ENCODE data around the gene KCNMA1. TPM values are rescaled to one million over a fixed set of nuclear protein-coding genes. Genes with fewer than 3 reads are reported as not detected.
A peak's percentile ranks its signal among the peaks of the same experiment; 100 is the strongest.

The KCNMA1 gene
- total RNA-seq, 2 donors from 2014 or later = 168 to 188 TPM

DNA sequence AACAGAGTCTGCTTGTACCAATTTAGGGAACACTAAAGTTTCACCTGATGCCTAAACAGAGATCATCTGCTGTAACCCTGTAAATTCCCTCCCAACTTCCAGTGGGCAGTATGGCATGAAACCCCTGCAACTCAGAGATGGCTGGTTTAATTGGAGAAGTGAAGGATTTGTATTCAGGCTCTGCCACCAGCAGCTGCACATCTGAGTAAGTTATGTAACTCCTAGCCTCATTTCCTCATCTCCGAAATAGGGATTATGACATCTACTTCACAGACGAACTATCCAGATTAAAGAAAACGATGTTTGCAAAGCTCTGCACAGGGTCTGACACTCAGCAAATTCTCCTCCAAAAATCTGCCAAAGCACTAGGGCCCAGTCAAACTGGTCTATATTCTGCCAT is 493.0 kb downstream of the KCNMA1 start:
- DNase-seq (ENCODE audit: low spot score) = no peak
- H3K4me1 ChIP-seq (ENCODE audit: control insufficient read depth in 1 of 2, low read depth in 2 of 2) = peaks cover 12 to 74% of the 10 kb centered on the region in 2 donors
- H3K36me3 ChIP-seq = no peaks in the 10 kb centered on the region
- H3K27me3 ChIP-seq (replicated peaks; ENCODE audit: insufficient read depth) = no peaks in the 10 kb centered on the region
- TF ChIP-seq, protein P1, sequence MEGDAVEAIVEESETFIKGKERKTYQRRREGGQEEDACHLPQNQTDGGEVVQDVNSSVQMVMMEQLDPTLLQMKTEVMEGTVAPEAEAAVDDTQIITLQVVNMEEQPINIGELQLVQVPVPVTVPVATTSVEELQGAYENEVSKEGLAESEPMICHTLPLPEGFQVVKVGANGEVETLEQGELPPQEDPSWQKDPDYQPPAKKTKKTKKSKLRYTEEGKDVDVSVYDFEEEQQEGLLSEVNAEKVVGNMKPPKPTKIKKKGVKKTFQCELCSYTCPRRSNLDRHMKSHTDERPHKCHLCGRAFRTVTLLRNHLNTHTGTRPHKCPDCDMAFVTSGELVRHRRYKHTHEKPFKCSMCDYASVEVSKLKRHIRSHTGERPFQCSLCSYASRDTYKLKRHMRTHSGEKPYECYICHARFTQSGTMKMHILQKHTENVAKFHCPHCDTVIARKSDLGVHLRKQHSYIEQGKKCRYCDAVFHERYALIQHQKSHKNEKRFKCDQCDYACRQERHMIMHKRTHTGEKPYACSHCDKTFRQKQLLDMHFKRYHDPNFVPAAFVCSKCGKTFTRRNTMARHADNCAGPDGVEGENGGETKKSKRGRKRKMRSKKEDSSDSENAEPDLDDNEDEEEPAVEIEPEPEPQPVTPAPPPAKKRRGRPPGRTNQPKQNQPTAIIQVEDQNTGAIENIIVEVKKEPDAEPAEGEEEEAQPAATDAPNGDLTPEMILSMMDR (IDR thresholded peaks at IDR 0.05) = no peak
- ATAC-seq (ENCODE audit: insufficient number of reproducible peaks, low FRiP score, low read depth) = no peak
- H3K4me3 ChIP-seq = no peak overlapping the region
- H3K9me3 ChIP-seq = no peaks in the 10 kb centered on the region
- no peak overlapping the region for H3K27ac ChIP-seq

DNA sequence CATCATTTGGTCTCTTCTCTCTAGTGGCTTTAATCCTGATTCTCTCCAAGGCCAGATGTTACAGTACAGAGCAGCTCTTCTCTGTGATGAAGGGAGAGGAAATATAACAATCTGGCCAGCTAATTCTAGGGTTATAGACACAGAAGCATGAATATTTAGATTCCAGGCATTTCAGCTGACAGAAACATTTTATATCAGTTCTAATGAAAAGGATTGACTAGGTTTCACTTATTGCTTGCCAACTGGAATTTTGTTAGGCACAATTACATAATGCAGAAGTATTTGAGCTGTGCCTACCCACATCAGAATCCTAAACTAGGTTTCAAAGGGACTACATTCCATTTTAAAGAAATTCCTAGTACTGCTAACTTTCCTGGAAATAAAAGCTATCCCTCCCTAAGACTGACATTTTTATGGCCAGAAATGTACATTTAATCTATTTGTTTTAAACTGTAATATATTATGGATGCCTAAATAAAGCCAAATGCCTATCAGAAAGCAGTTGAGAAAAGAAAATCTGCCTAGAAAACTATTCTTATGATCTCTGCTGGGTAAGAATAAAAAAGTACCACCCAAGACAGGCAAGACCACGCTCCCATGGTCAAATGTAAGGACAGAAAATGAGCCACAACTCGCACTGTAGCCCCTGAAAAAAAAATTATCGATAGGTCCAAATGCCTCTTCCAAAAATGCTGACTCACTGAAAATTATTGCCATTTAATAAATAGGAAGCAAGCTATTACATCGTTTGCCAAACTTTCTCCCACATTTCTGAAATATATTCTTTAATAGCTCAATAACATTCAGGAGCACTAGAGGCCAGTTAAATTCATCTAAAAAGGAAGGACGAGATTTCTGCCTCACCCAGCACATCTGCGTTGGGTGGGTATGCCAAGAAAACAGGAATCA is 498.1 kb downstream of the KCNMA1 start:
- Histone ChIP-seq H3K27ac (no peak overlapping the region), H3K4me3 (no peak overlapping the region), H3K4me1 (ENCODE audit: control insufficient read depth in 1 of 2, low read depth in 2 of 2) (peaks cover 7 to 52% of the 10 kb centered on the region in 2 donors), H3K27me3 (replicated peaks; ENCODE audit: insufficient read depth) (no peaks in the 10 kb centered on the region), H3K36me3 (no peaks in the 10 kb centered on the region), H3K9me3 (no peaks in the 10 kb centered on the region)
- ATAC-seq (ENCODE audit: insufficient number of reproducible peaks, low FRiP score, low read depth) (no peak), DNase-seq (ENCODE audit: low spot score) (no peak)
- TF ChIP-seq, protein P1 (IDR thresholded peaks at IDR 0.05) = no peak

DNA sequence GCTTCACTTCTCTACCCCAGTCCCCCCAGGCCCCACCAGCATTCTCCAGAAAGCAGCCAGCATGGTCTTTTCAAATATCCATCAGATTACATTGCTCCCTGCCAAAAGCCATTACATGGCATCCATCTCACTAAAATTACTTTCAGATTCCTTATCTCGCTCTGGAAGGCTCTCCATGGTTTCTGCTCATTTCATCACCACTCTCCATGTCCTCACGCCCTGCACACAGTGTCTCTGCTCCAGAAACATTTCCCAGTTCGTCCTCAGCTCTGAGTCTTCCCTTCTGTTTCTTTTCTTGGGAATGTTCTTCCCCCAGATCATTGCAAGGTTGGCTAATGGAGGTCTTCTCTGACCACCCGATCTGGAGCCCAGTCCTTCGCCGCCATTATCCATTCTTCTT is 499.1 kb downstream of the KCNMA1 start:
- DNase-seq (ENCODE audit: low spot score) (no peak), ATAC-seq (ENCODE audit: insufficient number of reproducible peaks, low FRiP score, low read depth) (no peak)
- H3K4me3 ChIP-seq = no peak overlapping the region
- H3K27me3 ChIP-seq (replicated peaks; ENCODE audit: insufficient read depth) = no peaks in the 10 kb centered on the region
- TF ChIP-seq, protein P1 (IDR thresholded peaks at IDR 0.05) = no peak
- H3K9me3 ChIP-seq = no peaks in the 10 kb centered on the region
- H3K27ac ChIP-seq = peak overlapping the region in 1 of 2 donors; percentile 13
- no peaks in the 10 kb centered on the region for H3K36me3 ChIP-seq
- H3K4me1 ChIP-seq (ENCODE audit: control insufficient read depth in 1 of 2, low read depth in 2 of 2) = peaks cover 7 to 51% of the 10 kb centered on the region in 2 donors

DNA sequence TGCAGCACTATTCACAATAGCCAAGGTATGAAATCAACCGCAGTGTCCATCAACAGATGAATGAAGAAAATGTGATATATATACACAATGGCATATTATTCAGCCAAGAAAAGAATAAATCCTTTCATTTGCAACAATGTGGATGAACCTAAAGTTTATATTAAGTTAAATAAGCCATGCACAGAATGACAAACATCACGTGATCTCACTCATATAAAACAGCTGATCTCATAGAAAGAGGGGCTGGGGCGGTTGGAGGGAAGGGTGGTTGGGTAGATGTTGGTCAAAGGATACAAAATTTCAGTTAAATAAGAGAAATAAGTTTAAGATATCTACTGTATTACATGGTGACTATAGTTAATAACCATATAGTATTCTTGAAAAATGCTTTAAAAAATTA is 502.1 kb downstream of the KCNMA1 start:
- TF ChIP-seq, protein P1 (IDR thresholded peaks at IDR 0.05) = no peak
- Histone ChIP-seq H3K4me1 (ENCODE audit: control insufficient read depth in 1 of 2, low read depth in 2 of 2) (peaks cover 7 to 33% of the 10 kb centered on the region in 2 donors), H3K36me3 (no peaks in the 10 kb centered on the region), H3K27ac (no peak overlapping the region), H3K27me3 (replicated peaks; ENCODE audit: insufficient read depth) (no peaks in the 10 kb centered on the region), H3K9me3 (no peaks in the 10 kb centered on the region), H3K4me3 (no peak overlapping the region)
- no peak for DNase-seq (ENCODE audit: low spot score)
- no peak for ATAC-seq (ENCODE audit: insufficient number of reproducible peaks, low FRiP score, low read depth)

DNA sequence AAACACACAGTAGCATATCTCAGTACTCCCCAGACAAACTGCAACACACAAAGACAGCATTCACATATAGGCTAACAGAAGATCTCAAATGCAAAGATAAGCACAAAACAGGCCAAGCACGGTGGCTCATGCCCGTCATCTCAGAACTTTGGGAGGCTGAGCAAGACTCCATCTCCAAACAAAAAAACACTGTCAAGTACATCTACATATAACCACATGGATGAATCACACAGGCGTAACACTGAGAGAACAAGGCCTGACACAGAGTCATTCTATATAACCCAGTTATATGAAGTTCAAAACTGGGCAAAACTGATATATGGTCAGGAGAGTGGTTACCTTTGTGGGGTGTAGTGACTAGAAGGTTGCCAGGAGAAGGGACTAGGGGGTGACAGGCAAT is 506.4 kb downstream of the KCNMA1 start:
- Histone ChIP-seq H3K27ac (no peak overlapping the region), H3K36me3 (no peaks in the 10 kb centered on the region), H3K4me1 (ENCODE audit: control insufficient read depth in 1 of 2, low read depth in 2 of 2) (peaks cover 0 to 11% of the 10 kb centered on the region in 2 donors), H3K4me3 (no peak overlapping the region), H3K9me3 (no peaks in the 10 kb centered on the region), H3K27me3 (replicated peaks; ENCODE audit: insufficient read depth) (no peaks in the 10 kb centered on the region)
- TF ChIP-seq, protein P1 (IDR thresholded peaks at IDR 0.05) = no peak
- no peak for ATAC-seq (ENCODE audit: insufficient number of reproducible peaks, low FRiP score, low read depth)
- no peak for DNase-seq (ENCODE audit: low spot score)
